ENCODE data around the gene MSANTD7. TPM values are rescaled to one million over a fixed set of nuclear protein-coding genes. Genes with fewer than 3 reads are reported as not detected.
A peak's percentile ranks its signal among the peaks of the same experiment; 100 is the strongest.

The MSANTD7 gene
- total RNA-seq, 6 experiments from 2014 or later: 2.2 to 6.0 (median 3.2) TPM

DNA sequence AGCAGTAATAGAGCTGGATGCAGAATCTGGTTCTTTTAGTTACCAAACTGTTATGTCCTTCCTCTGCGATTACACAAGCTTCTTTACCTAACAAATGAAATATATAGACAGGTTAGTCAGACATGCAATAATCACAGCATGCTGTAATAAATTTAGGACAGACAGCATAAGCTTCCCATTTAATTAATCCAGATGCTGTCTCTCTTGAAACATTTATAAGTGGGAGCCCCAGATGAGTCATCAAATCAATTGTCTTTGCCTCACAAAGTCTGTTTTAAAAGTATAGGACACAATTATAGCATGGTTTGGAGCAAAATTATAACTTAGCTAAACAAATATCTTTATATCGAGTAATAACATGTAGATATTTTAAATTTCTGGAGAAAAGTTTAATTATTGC lies 1.9 kb upstream of the MSANTD7 start:
- Histone ChIP-seq H3K27me3 (no peaks in the 10 kb centered on the region), H3K4me1 (peaks cover 0 to 10% (median 4%) of the 10 kb centered on the region in 4 donors), H3K27ac (no peak overlapping the region), H3K4me3 (no peak overlapping the region), H3K9me3 (no peaks in the 10 kb centered on the region), H3K36me3 (peaks cover 0 to 7% (median 0%) of the 10 kb centered on the region in 4 donors)
- TF ChIP-seq POLR2A (IDR thresholded peaks at IDR 0.05): no peak
- TF ChIP-seq, protein P1, sequence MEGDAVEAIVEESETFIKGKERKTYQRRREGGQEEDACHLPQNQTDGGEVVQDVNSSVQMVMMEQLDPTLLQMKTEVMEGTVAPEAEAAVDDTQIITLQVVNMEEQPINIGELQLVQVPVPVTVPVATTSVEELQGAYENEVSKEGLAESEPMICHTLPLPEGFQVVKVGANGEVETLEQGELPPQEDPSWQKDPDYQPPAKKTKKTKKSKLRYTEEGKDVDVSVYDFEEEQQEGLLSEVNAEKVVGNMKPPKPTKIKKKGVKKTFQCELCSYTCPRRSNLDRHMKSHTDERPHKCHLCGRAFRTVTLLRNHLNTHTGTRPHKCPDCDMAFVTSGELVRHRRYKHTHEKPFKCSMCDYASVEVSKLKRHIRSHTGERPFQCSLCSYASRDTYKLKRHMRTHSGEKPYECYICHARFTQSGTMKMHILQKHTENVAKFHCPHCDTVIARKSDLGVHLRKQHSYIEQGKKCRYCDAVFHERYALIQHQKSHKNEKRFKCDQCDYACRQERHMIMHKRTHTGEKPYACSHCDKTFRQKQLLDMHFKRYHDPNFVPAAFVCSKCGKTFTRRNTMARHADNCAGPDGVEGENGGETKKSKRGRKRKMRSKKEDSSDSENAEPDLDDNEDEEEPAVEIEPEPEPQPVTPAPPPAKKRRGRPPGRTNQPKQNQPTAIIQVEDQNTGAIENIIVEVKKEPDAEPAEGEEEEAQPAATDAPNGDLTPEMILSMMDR (IDR thresholded peaks at IDR 0.05): no peak
- intact Hi-C loops (cut with DNase I): no loop called here
- WGBS (ENCODE audit: insufficient coverage, low coverage, low lambda C conversion rate, missing lambda C conversion rate): 96% methylated on average over 2 of the region's 2 CpGs
- ATAC-seq: no peak
- DNase-seq: no peak

DNA sequence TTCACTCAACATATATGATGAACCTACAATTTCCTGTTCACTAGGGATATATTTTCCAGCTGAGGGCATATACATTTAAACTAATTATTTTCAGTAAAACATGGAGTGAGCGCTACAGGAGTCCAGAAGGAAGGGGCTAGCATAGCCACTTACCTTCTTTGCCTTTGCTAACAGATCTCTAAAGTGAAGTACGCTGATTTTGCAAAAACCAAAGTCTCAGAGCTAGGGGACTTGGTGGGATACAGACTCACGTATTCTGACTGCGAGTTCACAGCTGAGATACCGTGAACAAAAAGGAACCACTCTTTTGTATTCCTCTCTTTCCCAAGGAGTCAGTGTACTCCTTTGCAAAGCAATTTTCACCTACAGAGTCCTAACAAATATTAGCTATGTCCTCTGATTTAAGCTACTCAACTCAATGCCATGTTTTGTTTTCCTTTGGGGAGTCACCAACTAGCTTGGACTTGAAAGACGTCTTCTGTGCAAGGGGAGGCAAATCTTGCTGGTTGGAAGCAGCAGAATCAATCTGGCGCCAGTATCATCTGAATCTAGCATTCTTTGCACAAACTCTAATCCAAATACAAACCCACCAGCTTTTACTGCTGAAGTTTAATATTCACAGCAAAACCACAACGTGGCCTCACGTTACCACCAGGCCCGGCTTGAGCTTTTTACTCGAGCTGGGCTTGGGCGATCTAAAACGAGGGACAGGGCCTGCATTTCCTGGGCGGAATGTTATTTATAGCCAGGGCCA lies 926 bp upstream of the MSANTD7 start:
- Histone ChIP-seq H3K9me3 (no peaks in the 10 kb centered on the region), H3K4me3 (peak overlapping the region; percentile 91 to 97 (median 91)), H3K27me3 (no peaks in the 10 kb centered on the region), H3K36me3 (peaks cover 0 to 8% (median 0%) of the 10 kb centered on the region in 4 donors), H3K4me1 (peaks cover 0 to 10% (median 4%) of the 10 kb centered on the region in 4 donors), H3K27ac (peak overlapping the region; percentile 82 to 96 (median 95))
- DNase-seq (no peak), ATAC-seq (peak in 1 of 4 donors; percentile 1)
- TF ChIP-seq, protein P1 (IDR thresholded peaks at IDR 0.05): no peak
- TF ChIP-seq POLR2A (IDR thresholded peaks at IDR 0.05): no peak
- 22% methylated on average over 9 of the region's 14 CpGs for WGBS (ENCODE audit: insufficient coverage, low coverage, low lambda C conversion rate, missing lambda C conversion rate)
- intact Hi-C loops (cut with DNase I): no loop called here

DNA sequence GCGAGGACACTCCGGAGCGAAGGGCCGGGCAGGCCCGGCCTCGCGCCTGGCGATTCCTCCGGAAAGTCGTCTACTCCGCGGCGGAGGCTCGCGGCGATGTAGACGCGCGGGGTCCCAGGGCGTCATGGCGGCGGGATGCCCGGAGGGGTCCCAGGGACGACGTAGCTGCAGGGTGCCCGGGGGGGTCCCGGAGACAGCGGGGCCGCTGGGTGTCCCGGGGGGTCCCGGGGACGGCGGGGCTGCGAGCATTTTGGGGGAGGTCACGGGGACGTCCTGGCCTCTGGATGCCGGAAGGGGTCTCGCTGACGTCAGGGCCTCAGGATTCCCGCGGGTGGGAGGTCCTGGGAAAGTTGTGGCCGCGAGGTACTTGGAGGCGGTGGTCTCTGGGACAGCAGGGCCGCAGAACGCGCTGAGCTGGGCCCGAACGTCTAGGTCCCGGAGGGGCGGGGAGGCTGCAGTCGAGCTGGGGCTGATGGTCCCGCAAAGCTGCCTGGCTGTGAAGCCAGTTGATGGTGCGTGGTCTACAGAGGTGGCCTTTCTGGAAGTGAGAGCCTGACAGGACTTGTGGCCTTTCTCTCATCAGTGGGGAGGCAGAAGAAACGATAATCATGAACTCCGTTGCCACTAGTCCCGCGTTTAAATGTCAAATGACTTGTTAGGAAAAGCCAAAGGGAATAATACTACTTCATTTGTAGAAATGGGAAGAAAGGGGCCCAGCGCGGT lies 637 bp downstream of the MSANTD7 start:
- 4% methylated on average over 9 of the region's 60 CpGs for WGBS (ENCODE audit: insufficient coverage, low coverage, low lambda C conversion rate, missing lambda C conversion rate)
- Histone ChIP-seq H3K4me1 (peaks cover 0 to 10% (median 4%) of the 10 kb centered on the region in 4 donors), H3K27me3 (no peaks in the 10 kb centered on the region), H3K4me3 (peak overlapping the region; percentile 91 to 97 (median 91)), H3K27ac (peak overlapping the region; percentile 80 to 88 (median 82)), H3K9me3 (no peaks in the 10 kb centered on the region), H3K36me3 (peaks cover 0 to 23% (median 3%) of the 10 kb centered on the region in 4 donors)
- no peak for TF ChIP-seq POLR2A (IDR thresholded peaks at IDR 0.05)
- TF ChIP-seq, protein P1 (IDR thresholded peaks at IDR 0.05): no peak
- DNase-seq (peak; percentile 56 to 70 (median 58)), ATAC-seq (peak in 2 of 4 donors; percentile 3 to 4)
- intact Hi-C loops (cut with DNase I): no loop called here

DNA sequence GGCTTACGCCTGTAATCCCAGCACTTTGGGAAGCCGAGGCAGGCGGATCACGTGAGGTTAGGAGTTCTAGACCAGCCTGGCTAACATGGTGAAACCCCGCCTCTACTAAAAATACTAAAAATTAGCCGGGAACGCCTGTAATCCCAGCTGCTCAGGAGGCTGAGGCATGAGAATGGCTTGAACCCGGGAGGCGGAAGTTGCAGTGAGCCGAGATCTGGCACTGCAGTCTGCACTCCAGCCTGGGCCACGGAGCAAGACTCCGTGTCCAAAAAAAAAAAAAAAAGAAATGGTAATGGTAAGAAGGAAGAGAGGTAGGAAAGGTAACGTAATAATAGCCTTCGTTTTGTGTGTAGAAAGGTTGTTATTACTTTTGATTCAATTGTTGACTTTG lies 1.2 kb downstream of the MSANTD7 start:
- peaks cover 0 to 10% (median 4%) of the 10 kb centered on the region in 4 donors for H3K4me1 ChIP-seq
- intact Hi-C loops (cut with DNase I): no loop called here
- no peaks in the 10 kb centered on the region for H3K27me3 ChIP-seq
- DNase-seq: no peak
- ATAC-seq: no peak
- H3K9me3 ChIP-seq: no peaks in the 10 kb centered on the region
- 10% methylated on average over 14 of the region's 14 CpGs for WGBS (ENCODE audit: insufficient coverage, low coverage, low lambda C conversion rate, missing lambda C conversion rate)
- TF ChIP-seq, protein P1 (IDR thresholded peaks at IDR 0.05): no peak
- no peak for TF ChIP-seq POLR2A (IDR thresholded peaks at IDR 0.05)
- H3K4me3 ChIP-seq: peak overlapping the region; percentile 91 to 97 (median 91)
- H3K36me3 ChIP-seq: peaks cover 0 to 29% (median 3%) of the 10 kb centered on the region in 4 donors
- H3K27ac ChIP-seq: peak overlapping the region; percentile 80 to 88 (median 82)
